Activated naive CD4-positive, alpha-beta T cell treated with anti-CD3 and anti-CD28 coated beads, Interleukin-2, amount 50 U/mL, for 24 hours (primary cell): ENCODE results near the gene ADAP1.
A peak's percentile ranks its signal among the peaks of the same experiment; 100 is the strongest.
"Not testable (repeated sequence)": the region's sequence is repeated elsewhere in the genome, so short reads cannot be mapped to it uniquely, and the experiment has no call there.

ENCODE experiments used
- H3K27ac Mint-ChIP-seq: one replicate; pipeline ENCODE4 v1.8.0; 2021; ENCODE audit warnings: mild to moderate bottlenecking, mixed read lengths
- H3K27me3 Mint-ChIP-seq: one replicate; pipeline ENCODE4 v1.8.0; 2021; ENCODE audit warnings: mixed read lengths
- H3K36me3 Mint-ChIP-seq: one replicate; pipeline ENCODE4 v1.8.0; 2021; ENCODE audit warnings: mixed read lengths
- H3K4me1 Mint-ChIP-seq: one replicate; pipeline ENCODE4 v1.8.0; 2021; ENCODE audit warnings: mixed read lengths
- H3K4me3 Mint-ChIP-seq: one replicate; pipeline ENCODE4 v1.8.0; 2021; ENCODE audit warnings: mild to moderate bottlenecking, mixed read lengths
- H3K9me3 Mint-ChIP-seq: one replicate; pipeline ENCODE4 v1.8.0; 2021; ENCODE audit warnings: mixed read lengths

The ADAP1 gene

GRCh38 chr7:927031-927671, 27.3 kb downstream of the ADAP1 start:
- Mint-ChIP-seq H3K36me3 (no peaks in the 10 kb centered on the region), H3K27me3 (no peaks in the 10 kb centered on the region), H3K4me3 (no peak overlapping the region), H3K9me3 (no peaks in the 10 kb centered on the region), H3K27ac (peak overlapping the region; percentile 65), H3K4me1 (peaks cover 26% of the 10 kb centered on the region)

GRCh38 chr7:926061-927030, 28.1 kb downstream of the ADAP1 start:
- H3K9me3 Mint-ChIP-seq = no peaks in the 10 kb centered on the region
- H3K27me3 Mint-ChIP-seq = no peaks in the 10 kb centered on the region
- no peaks in the 10 kb centered on the region for H3K36me3 Mint-ChIP-seq
- peaks cover 27% of the 10 kb centered on the region for H3K4me1 Mint-ChIP-seq
- peak overlapping the region; percentile 70 for H3K27ac Mint-ChIP-seq
- H3K4me3 Mint-ChIP-seq = no peak overlapping the region

- H3K4me1 Mint-ChIP-seq = peaks cover 34% of the 10 kb centered on the region
Observed at GRCh38 chr7:925601-926000, 28.9 kb downstream of the ADAP1 start.

GRCh38 chr7:924541-925231, 29.8 kb downstream of the ADAP1 start:
- Mint-ChIP-seq H3K27me3 (no peaks in the 10 kb centered on the region), H3K9me3 (no peaks in the 10 kb centered on the region), H3K4me1 (peaks cover 32% of the 10 kb centered on the region), H3K36me3 (no peaks in the 10 kb centered on the region), H3K27ac (peak overlapping the region; percentile 23), H3K4me3 (peak overlapping the region; percentile 52)

More at GRCh38 chr7:925601-926000, 28.9 kb downstream of the ADAP1 start:
- Mint-ChIP-seq H3K27me3 (no peaks in the 10 kb centered on the region), H3K9me3 (no peaks in the 10 kb centered on the region), H3K4me3 (no peak overlapping the region), H3K27ac (no peak overlapping the region), H3K36me3 (no peaks in the 10 kb centered on the region)

GRCh38 chr7:924042-924441, 30.4 kb downstream of the ADAP1 start:
- not testable (repeated sequence) for H3K27me3 Mint-ChIP-seq, H3K9me3 Mint-ChIP-seq, H3K4me3 Mint-ChIP-seq, H3K36me3 Mint-ChIP-seq, H3K27ac Mint-ChIP-seq
- peaks cover 36% of the 10 kb centered on the region for H3K4me1 Mint-ChIP-seq

- Mint-ChIP-seq H3K9me3 (no peaks in the 10 kb centered on the region), H3K4me1 (peaks cover 31% of the 10 kb centered on the region), H3K36me3 (no peaks in the 10 kb centered on the region), H3K4me3 (peak overlapping the region; percentile 84), H3K27me3 (no peaks in the 10 kb centered on the region), H3K27ac (peak overlapping the region; percentile 91)
Observed at GRCh38 chr7:923108-924041, 31.1 kb downstream of the ADAP1 start.

- H3K4me3 Mint-ChIP-seq = peak overlapping the region; percentile 84
- no peaks in the 10 kb centered on the region for H3K9me3 Mint-ChIP-seq
- no peaks in the 10 kb centered on the region for H3K27me3 Mint-ChIP-seq
- peaks cover 31% of the 10 kb centered on the region for H3K4me1 Mint-ChIP-seq
- no peaks in the 10 kb centered on the region for H3K36me3 Mint-ChIP-seq
- H3K27ac Mint-ChIP-seq = peak overlapping the region; percentile 91
Observed at GRCh38 chr7:922334-923107, 32.0 kb downstream of the ADAP1 start.

- Mint-ChIP-seq H3K27ac (no peak overlapping the region), H3K9me3 (no peaks in the 10 kb centered on the region), H3K36me3 (no peaks in the 10 kb centered on the region), H3K27me3 (no peaks in the 10 kb centered on the region), H3K4me3 (peak overlapping the region; percentile 30), H3K4me1 (peaks cover 31% of the 10 kb centered on the region)
Observed at GRCh38 chr7:921581-922333, 32.7 kb downstream of the ADAP1 start.

GRCh38 chr7:921071-921461, 33.4 kb downstream of the ADAP1 start:
- Mint-ChIP-seq H3K4me1 (peaks cover 31% of the 10 kb centered on the region), H3K27ac (no peak overlapping the region), H3K9me3 (no peaks in the 10 kb centered on the region), H3K4me3 (peak overlapping the region; percentile 30), H3K36me3 (no peaks in the 10 kb centered on the region), H3K27me3 (no peaks in the 10 kb centered on the region)

- H3K9me3 Mint-ChIP-seq = no peaks in the 10 kb centered on the region
Observed at GRCh38 chr7:920351-921070, 34.0 kb downstream of the ADAP1 start.

GRCh38 chr7:919924-920341, 34.5 kb downstream of the ADAP1 start:
- Mint-ChIP-seq H3K4me1 (peaks cover 34% of the 10 kb centered on the region), H3K9me3 (no peaks in the 10 kb centered on the region), H3K36me3 (no peaks in the 10 kb centered on the region), H3K4me3 (no peak overlapping the region), H3K27me3 (no peaks in the 10 kb centered on the region), H3K27ac (no peak overlapping the region)

More at GRCh38 chr7:920351-921070, 34.0 kb downstream of the ADAP1 start:
- H3K4me3 Mint-ChIP-seq = peak overlapping the region; percentile 30
- no peaks in the 10 kb centered on the region for H3K36me3 Mint-ChIP-seq
- H3K27ac Mint-ChIP-seq = no peak overlapping the region
- no peaks in the 10 kb centered on the region for H3K27me3 Mint-ChIP-seq
- H3K4me1 Mint-ChIP-seq = peaks cover 34% of the 10 kb centered on the region

- Mint-ChIP-seq H3K4me1 (peaks cover 30% of the 10 kb centered on the region), H3K9me3 (no peaks in the 10 kb centered on the region), H3K4me3 (no peak overlapping the region), H3K36me3 (no peaks in the 10 kb centered on the region), H3K27me3 (no peaks in the 10 kb centered on the region), H3K27ac (no peak overlapping the region)
Observed at GRCh38 chr7:919114-919442, 35.4 kb downstream of the ADAP1 start.

- H3K9me3 Mint-ChIP-seq = no peaks in the 10 kb centered on the region
- H3K4me3 Mint-ChIP-seq = no peak overlapping the region
- H3K36me3 Mint-ChIP-seq = no peaks in the 10 kb centered on the region
- no peak overlapping the region for H3K27ac Mint-ChIP-seq
- peaks cover 30% of the 10 kb centered on the region for H3K4me1 Mint-ChIP-seq
- no peaks in the 10 kb centered on the region for H3K27me3 Mint-ChIP-seq
Observed at GRCh38 chr7:918441-919113, 35.9 kb downstream of the ADAP1 start.
